GM19395 (cell line): ENCODE measurements around the gene MAK.
A peak's percentile ranks its signal among the peaks of the same experiment; 100 is the strongest.
"Not testable (repeated sequence)": the region's sequence is repeated elsewhere in the genome, so short reads cannot be mapped to it uniquely, and the experiment has no call there.

ENCODE experiments used
- ATAC-seq: cut with Tn5 transposase; IDR thresholded peaks from one replicate; pipeline ENCODE4 v1.9.1; 2021; ENCODE audit warnings: mild to moderate bottlenecking, moderate library complexity; ENCODE audit not compliant: unreplicated experiment

The MAK gene

DNA sequence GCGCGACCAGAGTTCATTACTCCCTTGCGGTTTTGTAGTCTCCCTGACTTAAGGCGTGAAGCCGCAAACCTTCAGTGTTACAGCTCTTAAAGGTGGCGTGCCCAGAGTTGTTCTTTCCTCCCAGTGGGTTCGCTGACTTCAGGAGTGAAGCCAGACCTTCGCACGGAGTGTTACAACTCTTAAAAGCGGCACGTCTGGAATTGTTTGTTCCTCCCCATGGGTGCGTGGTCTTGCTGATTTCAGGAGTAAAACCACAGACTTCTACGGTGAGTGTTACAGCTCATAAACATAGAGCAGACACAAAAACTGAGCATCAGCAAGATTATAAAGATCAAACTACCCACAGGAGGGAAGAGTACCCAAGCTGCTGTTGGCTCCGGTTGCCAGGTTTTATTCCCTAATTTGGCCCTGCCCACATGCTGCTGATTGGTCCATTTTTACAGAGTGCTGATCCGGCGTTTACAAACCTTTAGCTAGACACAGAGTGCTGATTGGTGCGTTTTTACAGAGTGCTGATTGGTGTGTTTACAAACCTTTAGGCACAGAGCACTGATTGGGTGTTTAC, 105.1 kb downstream of the MAK start:
- ATAC-seq, result no peak

DNA sequence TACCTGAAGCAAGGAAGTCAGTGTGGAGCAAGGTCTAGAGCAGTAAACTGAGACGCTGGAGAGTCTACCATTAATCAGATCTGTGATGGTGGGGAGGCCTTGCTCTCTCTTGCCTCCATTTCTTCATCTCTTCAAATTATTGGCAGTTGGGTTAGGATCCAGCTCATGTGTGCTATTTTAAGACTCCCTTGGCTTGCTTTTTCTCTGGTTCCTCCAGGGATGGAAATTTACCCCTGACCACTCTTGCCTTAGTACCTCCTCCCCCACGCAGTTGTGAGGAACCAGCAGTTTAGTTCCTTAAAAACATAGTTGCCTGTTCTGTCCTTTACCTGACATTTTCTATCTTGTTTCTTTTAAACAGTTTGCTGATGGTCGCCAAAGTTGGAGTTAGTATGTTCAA, 108.1 kb downstream of the MAK start:
- no peak for ATAC-seq

- no peak for ATAC-seq
These were observed 112.6 kb downstream of the MAK start for GRCh38 chr6:10725716-10726115.

- no peak for ATAC-seq
These were observed 113.3 kb downstream of the MAK start for GRCh38 chr6:10725044-10725443.

DNA sequence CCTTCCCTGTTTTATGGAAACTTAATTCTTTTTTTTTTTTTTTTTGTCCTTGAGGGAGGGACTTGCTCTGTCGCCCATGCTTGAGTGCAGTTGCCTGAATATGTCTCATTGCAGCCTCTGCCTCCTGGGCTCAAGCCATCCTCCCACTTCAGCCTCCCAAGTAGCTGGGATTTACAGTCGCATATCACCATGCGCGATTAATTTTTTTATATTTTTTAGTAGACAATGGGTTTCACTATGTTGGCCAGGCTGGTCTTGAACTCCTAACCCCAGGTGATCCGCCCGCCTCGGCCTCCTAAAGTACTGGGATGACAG, 114.8 kb downstream of the MAK start:
- peak; percentile 0 for ATAC-seq

- peak; percentile 98 for ATAC-seq
These were observed 115.3 kb downstream of the MAK start, which contains the start of gene TMEM14C for GRCh38 chr6:10722820-10723566. Gene TMEM14C (plus strand): TSS chr6:10723070. CDS start chr6:10724614, 1,544 bp downstream.

DNA sequence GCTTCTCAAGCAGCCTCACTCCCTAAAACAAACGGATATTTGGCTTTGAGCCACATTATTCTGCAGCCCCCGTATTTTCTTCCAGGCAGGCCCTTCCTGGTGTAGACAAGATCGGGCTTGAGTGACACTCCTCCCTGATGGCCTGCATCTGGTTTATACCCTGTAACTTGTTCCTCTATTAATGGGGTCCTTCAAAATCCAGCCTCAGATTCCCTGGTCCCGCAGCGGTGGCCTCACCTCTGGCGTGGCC, 115.8 kb downstream of the MAK start:
- no peak for ATAC-seq

GRCh38 chr6:10721850-10722569, 116.3 kb downstream of the MAK start:
- ATAC-seq, result no peak

DNA sequence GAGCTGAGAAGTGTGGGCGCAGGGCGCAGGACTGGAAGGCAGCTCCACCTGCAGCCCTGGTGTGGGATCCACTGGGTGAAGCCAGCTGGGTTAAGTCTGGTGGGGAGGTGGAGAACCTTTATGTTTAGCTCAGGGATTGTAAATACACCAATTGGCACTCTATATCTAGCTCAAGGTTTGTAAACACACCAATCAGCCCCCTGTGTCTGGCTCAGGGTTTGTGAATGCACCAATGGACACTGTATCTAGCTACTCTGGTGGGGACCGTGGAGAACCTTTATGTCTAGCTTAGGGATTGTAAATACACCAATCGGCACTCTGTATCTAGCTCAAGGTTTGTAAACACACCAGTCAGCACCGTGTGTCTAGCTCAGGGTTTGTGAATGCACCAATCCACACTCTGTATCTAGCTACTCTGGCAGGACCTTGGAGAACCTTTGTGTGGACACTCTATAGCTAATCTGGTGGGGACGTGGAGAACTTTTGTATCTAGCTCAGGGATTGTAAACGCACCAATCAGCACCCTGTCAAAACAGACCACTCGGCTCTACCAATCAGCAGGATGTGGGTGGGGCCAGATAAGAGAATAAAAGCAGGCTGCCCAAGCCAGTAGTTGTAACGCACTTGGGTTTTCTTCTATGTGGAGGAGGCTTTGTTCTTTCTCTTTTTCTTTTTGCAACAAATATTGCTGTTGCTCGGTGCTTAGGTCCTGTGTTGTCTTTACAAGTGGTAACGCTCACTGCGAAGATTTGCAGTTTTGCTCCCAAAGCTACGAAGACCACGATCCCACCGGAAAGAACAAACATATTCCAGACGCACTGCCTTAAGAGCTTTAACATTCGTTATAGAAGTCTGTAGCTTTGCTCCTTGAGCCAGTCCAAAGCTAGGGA, 117.1 kb downstream of the MAK start:
- ATAC-seq, result not testable (repeated sequence)

- ATAC-seq, result no peak
These were observed 117.9 kb downstream of the MAK start for GRCh38 chr6:10720265-10720959.

DNA sequence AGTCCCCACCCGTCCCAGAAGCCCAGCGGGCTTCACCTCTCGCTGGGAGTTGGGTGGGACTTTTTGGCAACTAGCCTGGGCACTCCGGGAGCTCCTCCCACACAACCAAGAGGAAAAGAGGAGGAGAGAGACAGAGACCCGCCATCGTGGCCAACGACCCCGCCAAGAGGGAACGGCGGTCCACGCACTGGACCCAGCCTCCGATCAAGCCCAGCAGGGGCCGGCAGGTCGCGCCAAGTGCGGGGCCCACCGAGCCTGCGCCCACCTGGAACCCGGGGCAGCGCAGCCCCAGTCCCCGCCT, 118.4 kb downstream of the MAK start:
- no peak for ATAC-seq

GRCh38 chr6:10719296-10719963, 118.9 kb downstream of the MAK start:
- ATAC-seq, result no peak

- peak; percentile 74 for ATAC-seq
These were observed 124.4 kb downstream of the MAK start for GRCh38 chr6:10713962-10714361.
